PFSK-1 (cell line): ENCODE data around the gene CTXN1.

ENCODE experiments used
- FOXP2 ChIP-seq: optimal IDR thresholded peaks from 2 replicates; pipeline ENCODE3; 2011; ENCODE audit warnings: borderline replicate concordance, control low read depth, inconsistent platforms; ENCODE audit not compliant: insufficient read depth; ENCODE audit errors: extremely low read length, extremely low read depth
- POLR2AphosphoS5 ChIP-seq: IDR thresholded peaks from 2 replicates; pipeline ENCODE4 v1.6.1; 2012; ENCODE audit warnings: low read depth, mild to moderate bottlenecking, control low read depth, low read length, moderate library complexity
- SIN3A ChIP-seq: IDR thresholded peaks from 2 replicates; pipeline ENCODE4 v1.6.1; 2012; ENCODE audit warnings: mild to moderate bottlenecking, low read length, moderate library complexity, borderline replicate concordance; ENCODE audit not compliant: insufficient read depth
- TAF1 ChIP-seq: IDR thresholded peaks from 2 replicates; pipeline ENCODE4 v1.6.1; 2012; ENCODE audit warnings: low read length, control low read depth, borderline replicate concordance; ENCODE audit not compliant: insufficient read depth
- TF ChIP-seq, protein P1 (sequence below), 2 experiments: IDR thresholded peaks; 2 replicates each; pipeline versions ENCODE4 v1.6.1 to v1.8.0; 2011 to 2012; ENCODE audit warnings: low read depth in 2 of 2, low read length in 2 of 2, control low read depth in 1 of 2, inconsistent platforms in 1 of 2, mild to moderate bottlenecking in 1 of 2, moderate library complexity in 1 of 2; ENCODE audit not compliant: insufficient read depth in 1 of 2

DNA sequence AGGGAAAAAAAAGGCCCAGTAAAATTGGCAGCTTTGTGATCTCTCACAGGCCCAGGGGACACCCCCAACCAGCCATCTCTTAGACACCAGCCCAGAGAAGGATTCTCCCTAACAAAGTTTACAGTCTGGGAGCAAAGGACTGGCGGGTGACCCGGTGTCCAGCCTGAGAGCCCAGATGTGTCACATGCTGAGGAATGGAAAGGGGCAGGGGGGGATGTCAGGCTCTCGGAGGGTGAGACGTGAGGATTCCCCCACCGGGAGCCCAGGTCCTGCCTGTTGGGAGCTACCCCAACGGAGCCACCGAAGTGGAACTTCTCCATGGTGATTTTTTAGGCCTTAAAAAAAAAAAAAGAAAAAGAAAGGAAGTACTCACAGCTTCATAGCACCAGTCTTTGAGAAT, 4.8 kb upstream of the CTXN1 start:
- TF ChIP-seq TAF1 = no peak
- TF ChIP-seq POLR2AphosphoS5 = no peak; the same call in 1 of the 2 replicates
- TF ChIP-seq SIN3A = no peak
- TF ChIP-seq, protein P1, sequence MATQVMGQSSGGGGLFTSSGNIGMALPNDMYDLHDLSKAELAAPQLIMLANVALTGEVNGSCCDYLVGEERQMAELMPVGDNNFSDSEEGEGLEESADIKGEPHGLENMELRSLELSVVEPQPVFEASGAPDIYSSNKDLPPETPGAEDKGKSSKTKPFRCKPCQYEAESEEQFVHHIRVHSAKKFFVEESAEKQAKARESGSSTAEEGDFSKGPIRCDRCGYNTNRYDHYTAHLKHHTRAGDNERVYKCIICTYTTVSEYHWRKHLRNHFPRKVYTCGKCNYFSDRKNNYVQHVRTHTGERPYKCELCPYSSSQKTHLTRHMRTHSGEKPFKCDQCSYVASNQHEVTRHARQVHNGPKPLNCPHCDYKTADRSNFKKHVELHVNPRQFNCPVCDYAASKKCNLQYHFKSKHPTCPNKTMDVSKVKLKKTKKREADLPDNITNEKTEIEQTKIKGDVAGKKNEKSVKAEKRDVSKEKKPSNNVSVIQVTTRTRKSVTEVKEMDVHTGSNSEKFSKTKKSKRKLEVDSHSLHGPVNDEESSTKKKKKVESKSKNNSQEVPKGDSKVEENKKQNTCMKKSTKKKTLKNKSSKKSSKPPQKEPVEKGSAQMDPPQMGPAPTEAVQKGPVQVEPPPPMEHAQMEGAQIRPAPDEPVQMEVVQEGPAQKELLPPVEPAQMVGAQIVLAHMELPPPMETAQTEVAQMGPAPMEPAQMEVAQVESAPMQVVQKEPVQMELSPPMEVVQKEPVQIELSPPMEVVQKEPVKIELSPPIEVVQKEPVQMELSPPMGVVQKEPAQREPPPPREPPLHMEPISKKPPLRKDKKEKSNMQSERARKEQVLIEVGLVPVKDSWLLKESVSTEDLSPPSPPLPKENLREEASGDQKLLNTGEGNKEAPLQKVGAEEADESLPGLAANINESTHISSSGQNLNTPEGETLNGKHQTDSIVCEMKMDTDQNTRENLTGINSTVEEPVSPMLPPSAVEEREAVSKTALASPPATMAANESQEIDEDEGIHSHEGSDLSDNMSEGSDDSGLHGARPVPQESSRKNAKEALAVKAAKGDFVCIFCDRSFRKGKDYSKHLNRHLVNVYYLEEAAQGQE (IDR thresholded peaks at IDR 0.05; ENCODE audit: insufficient read depth in 1 of 2, low read depth in 2 of 2, low read length in 2 of 2) = no peak
- TF ChIP-seq FOXP2 = no peak
